HUES48 (cell line): ENCODE results near the gene USO1.
"Not testable (repeated sequence)": the region's sequence is repeated elsewhere in the genome, so short reads cannot be mapped to it uniquely, and the experiment has no call there.

ENCODE experiments used
- H3K27ac ChIP-seq: one replicate; pipeline ENCODE4 v1.7.0; 2013; ENCODE audit warnings: low read depth, low read length, inconsistent platforms
- H3K27me3 ChIP-seq: 2 replicates; pipeline ENCODE4 v1.6.1; 2013; ENCODE audit warnings: mild to moderate bottlenecking, low read length; ENCODE audit not compliant: control insufficient read depth, insufficient read depth
- H3K36me3 ChIP-seq: 2 replicates; pipeline ENCODE4 v1.6.1; 2013; ENCODE audit warnings: low read length; ENCODE audit not compliant: control insufficient read depth, insufficient read depth
- H3K4me1 ChIP-seq: 2 replicates; pipeline ENCODE4 v1.6.1; 2013; ENCODE audit warnings: mild to moderate bottlenecking, low read length; ENCODE audit not compliant: control insufficient read depth, insufficient read depth
- H3K4me3 ChIP-seq: 2 replicates; pipeline ENCODE4 v1.5.1; 2013; ENCODE audit warnings: mild to moderate bottlenecking, low read depth, low read length
- H3K9ac ChIP-seq: 2 replicates; pipeline ENCODE4 v1.6.1; 2013; ENCODE audit warnings: mild to moderate bottlenecking, low read depth, low read length, moderate library complexity
- H3K9me3 ChIP-seq: 2 replicates; pipeline ENCODE4 v1.6.1; 2013; ENCODE audit warnings: low read length; ENCODE audit not compliant: control insufficient read depth, insufficient read depth

Gene USO1

GRCh38 chr4:75715105-75715799 is 9.1 kb upstream of the USO1 start:
- peaks cover 8% of the 10 kb centered on the region; the same call in 1 of the 2 replicates for H3K4me1 ChIP-seq
- peaks cover 53% of the 10 kb centered on the region for H3K36me3 ChIP-seq
- no peaks in the 10 kb centered on the region for H3K27me3 ChIP-seq
- H3K27ac ChIP-seq: no peak overlapping the region
- no peak overlapping the region for H3K4me3 ChIP-seq
- H3K9ac ChIP-seq: no peak overlapping the region
- H3K9me3 ChIP-seq: no peaks in the 10 kb centered on the region

- peaks cover 48% of the 10 kb centered on the region for H3K36me3 ChIP-seq
- not testable (repeated sequence) for H3K27ac ChIP-seq, H3K9me3 ChIP-seq, H3K4me3 ChIP-seq, H3K9ac ChIP-seq, H3K4me1 ChIP-seq, H3K27me3 ChIP-seq
Measured at GRCh38 chr4:75716054-75716453, 8.3 kb upstream of the USO1 start.

- peaks cover 46% of the 10 kb centered on the region for H3K36me3 ChIP-seq
- no peaks in the 10 kb centered on the region for H3K27me3 ChIP-seq
- no peak overlapping the region for H3K27ac ChIP-seq
- peaks cover 14% of the 10 kb centered on the region for H3K4me1 ChIP-seq
- H3K4me3 ChIP-seq: no peak overlapping the region
- H3K9ac ChIP-seq: no peak overlapping the region
- H3K9me3 ChIP-seq: no peaks in the 10 kb centered on the region
Measured at GRCh38 chr4:75717408-75717807, 7.0 kb upstream of the USO1 start.

- Histone ChIP-seq H3K36me3 (peaks cover 36% of the 10 kb centered on the region), H3K27ac (no peak overlapping the region), H3K4me1 (peaks cover 17% of the 10 kb centered on the region), H3K9ac (no peak overlapping the region), H3K4me3 (no peak overlapping the region), H3K9me3 (no peaks in the 10 kb centered on the region), H3K27me3 (no peaks in the 10 kb centered on the region)
Measured at GRCh38 chr4:75718529-75718928, 5.8 kb upstream of the USO1 start.

GRCh38 chr4:75722417-75722816 is 2.0 kb upstream of the USO1 start:
- no peak overlapping the region for H3K9ac ChIP-seq
- peaks cover 26% of the 10 kb centered on the region for H3K36me3 ChIP-seq
- H3K4me3 ChIP-seq: peak overlapping the region; percentile 74
- no peaks in the 10 kb centered on the region for H3K27me3 ChIP-seq
- H3K4me1 ChIP-seq: peaks cover 19% of the 10 kb centered on the region
- no peak overlapping the region for H3K27ac ChIP-seq
- no peaks in the 10 kb centered on the region for H3K9me3 ChIP-seq

- peak overlapping the region; percentile 90 for H3K9ac ChIP-seq
- peaks cover 26% of the 10 kb centered on the region for H3K4me1 ChIP-seq
- no peaks in the 10 kb centered on the region for H3K9me3 ChIP-seq
- H3K27me3 ChIP-seq: no peaks in the 10 kb centered on the region
- H3K36me3 ChIP-seq: peaks cover 18% of the 10 kb centered on the region
- H3K27ac ChIP-seq: peak overlapping the region; percentile 97
- peak overlapping the region; percentile 74 for H3K4me3 ChIP-seq
Measured at GRCh38 chr4:75723163-75724065, 963 bp upstream of the USO1 start.

GRCh38 chr4:75724867-75725724 is 719 bp downstream of the USO1 start:
- peak overlapping the region; percentile 94 for H3K9ac ChIP-seq
- H3K36me3 ChIP-seq: peaks cover 9% of the 10 kb centered on the region
- H3K27me3 ChIP-seq: no peaks in the 10 kb centered on the region
- H3K4me3 ChIP-seq: peak overlapping the region; percentile 74
- H3K9me3 ChIP-seq: no peaks in the 10 kb centered on the region
- H3K4me1 ChIP-seq: peaks cover 26% of the 10 kb centered on the region
- peak overlapping the region; percentile 97 for H3K27ac ChIP-seq

GRCh38 chr4:75725942-75726538 is 1.7 kb downstream of the USO1 start:
- Histone ChIP-seq H3K4me3 (peak overlapping the region; percentile 74), H3K4me1 (peaks cover 26% of the 10 kb centered on the region), H3K9ac (peak overlapping the region; percentile 94), H3K27ac (peak overlapping the region; percentile 97)
- not testable (repeated sequence) for H3K9me3 ChIP-seq, H3K27me3 ChIP-seq, H3K36me3 ChIP-seq

- Histone ChIP-seq H3K9ac (no peak overlapping the region), H3K27ac (peak overlapping the region; percentile 7), H3K27me3 (no peaks in the 10 kb centered on the region), H3K4me1 (peaks cover 26% of the 10 kb centered on the region), H3K36me3 (peaks cover 9% of the 10 kb centered on the region), H3K9me3 (no peaks in the 10 kb centered on the region), H3K4me3 (peak overlapping the region; percentile 74)
Measured at GRCh38 chr4:75726577-75726976, 2.2 kb downstream of the USO1 start.

GRCh38 chr4:75727073-75727472 is 2.7 kb downstream of the USO1 start:
- Histone ChIP-seq H3K36me3 (peaks cover 7% of the 10 kb centered on the region), H3K9me3 (no peaks in the 10 kb centered on the region), H3K4me3 (peak overlapping the region; percentile 74), H3K4me1 (peaks cover 23% of the 10 kb centered on the region), H3K9ac (no peak overlapping the region), H3K27me3 (no peaks in the 10 kb centered on the region), H3K27ac (no peak overlapping the region)
